HEK293T (cell line): ENCODE results near the gene KLHDC7B.
"Not testable (repeated sequence)": the region's sequence is repeated elsewhere in the genome, so short reads cannot be mapped to it uniquely, and the experiment has no call there.

Source experiments
- CTCF ChIA-PET: fragments of 350-600 bp; formaldehyde crosslinking; extraction: SDS; loops from one replicate; lab custom pipeline; 2021; ENCODE audit warnings: antibody characterized with exemption, inconsistent platforms; lab: Yijun Ruan, JAX
- POLR2A ChIA-PET: fragments of 350-600 bp; formaldehyde crosslinking; extraction: SDS; loops from one replicate; lab custom pipeline; 2020; ENCODE audit warnings: antibody characterized with exemption, inconsistent platforms; lab: Yijun Ruan, JAX
- DNase-seq: peaks from one replicate; pipeline ENCODE4 v3.0.0; 2012; ENCODE audit warnings: mixed read lengths; ENCODE audit errors: extremely low spot score
- ARNT ChIP-seq: fragments of 450-650 bp; IDR thresholded peaks from 2 replicates; pipeline ENCODE4 v1.6.1; 2017; ENCODE audit warnings: mild to moderate bottlenecking
- BHLHE40 ChIP-seq: fragments of 450-650 bp; IDR thresholded peaks from 2 replicates; pipeline ENCODE4 v1.6.1; 2016; ENCODE audit warnings: mild to moderate bottlenecking, moderate library complexity, borderline replicate concordance
- CTBP1 ChIP-seq: fragments of 450-650 bp; IDR thresholded peaks from 2 replicates; pipeline ENCODE4 v1.6.1; 2016; ENCODE audit warnings: borderline replicate concordance
- ELF4 ChIP-seq: fragments of 450-650 bp; IDR thresholded peaks from 2 replicates; pipeline ENCODE4 v1.6.1; 2017; ENCODE audit warnings: antibody characterized with exemption
- FOXA1 ChIP-seq: fragments of 450-650 bp; IDR thresholded peaks from 2 replicates; pipeline ENCODE4 v1.6.1; 2016; ENCODE audit warnings: mild to moderate bottlenecking
- FOXK2 ChIP-seq: fragments of 450-650 bp; IDR thresholded peaks from 2 replicates; pipeline ENCODE4 v1.6.1; 2016; ENCODE audit warnings: mild to moderate bottlenecking
- FOXM1 ChIP-seq: fragments of 450-650 bp; IDR thresholded peaks from 2 replicates; pipeline ENCODE4 v1.6.1; 2017; ENCODE audit warnings: mild to moderate bottlenecking, borderline replicate concordance
- HDGF ChIP-seq: fragments of 450-650 bp; IDR thresholded peaks from 2 replicates; pipeline ENCODE4 v1.6.1; 2017; ENCODE audit warnings: antibody characterized with exemption, borderline replicate concordance
- L3MBTL2 ChIP-seq: fragments of 450-650 bp; conservative IDR thresholded peaks from 2 replicates; pipeline ENCODE4 v1.6.1; 2016; ENCODE audit warnings: mild to moderate bottlenecking
- LEF1 ChIP-seq: fragments of 450-650 bp; IDR thresholded peaks from 2 replicates; pipeline ENCODE4 v1.6.1; 2017; ENCODE audit warnings: mild to moderate bottlenecking, borderline replicate concordance
- NFRKB ChIP-seq: fragments of 450-650 bp; IDR thresholded peaks from 2 replicates; pipeline ENCODE4 v1.6.1; 2016; ENCODE audit warnings: mild to moderate bottlenecking, moderate library complexity
- PKNOX1 ChIP-seq: fragments of 450-650 bp; IDR thresholded peaks from 2 replicates; pipeline ENCODE4 v1.6.1; 2016
- SP1 ChIP-seq: fragments of 450-650 bp; IDR thresholded peaks from 2 replicates; pipeline ENCODE4 v1.6.1; 2017
- SUZ12 ChIP-seq: fragments of 450-650 bp; IDR thresholded peaks from 2 replicates; pipeline ENCODE4 v1.6.1; 2016; ENCODE audit warnings: mild to moderate bottlenecking
- TARDBP ChIP-seq: fragments of 450-650 bp; IDR thresholded peaks from 2 replicates; pipeline ENCODE4 v1.6.1; 2016
- ZNF384 ChIP-seq: fragments of 450-650 bp; IDR thresholded peaks from 2 replicates; pipeline ENCODE4 v1.6.1; 2016

Gene KLHDC7B

GRCh38 chr22:50530877-50531545, 14.7 kb upstream of the KLHDC7B start:
- no peak for TF ChIP-seq FOXM1
- no peak for TF ChIP-seq SUZ12
- TF ChIP-seq ZNF384 = no peak
- no peak for TF ChIP-seq ELF4
- no peak for TF ChIP-seq LEF1
- ChIA-PET CTCF (no interaction called here), POLR2A (no interaction called here)
- DNase-seq = no peak

GRCh38 chr22:50531546-50531961, 14.1 kb upstream of the KLHDC7B start:
- no peak for DNase-seq
- TF ChIP-seq FOXA1 (no peak), L3MBTL2 (no peak), BHLHE40 (no peak), TARDBP (no peak), HDGF (no peak), SUZ12 (no peak), FOXK2 (no peak), SP1 (no peak), NFRKB (no peak), LEF1 (no peak), FOXM1 (no peak), ARNT (no peak), ELF4 (no peak)
- CTCF ChIA-PET = no interaction called here
- POLR2A ChIA-PET = no interaction called here

- TF ChIP-seq FOXK2 (no peak), CTBP1 (no peak), PKNOX1 (no peak), ZNF384 (no peak), FOXM1 (no peak), SUZ12 (no peak), LEF1 (no peak), ARNT (no peak), NFRKB (no peak)
- POLR2A ChIA-PET = no interaction called here
- CTCF ChIA-PET = no interaction called here
- DNase-seq = no peak
Measured at GRCh38 chr22:50531962-50532674, 13.6 kb upstream of the KLHDC7B start.

- CTCF ChIA-PET = interaction anchor here (0.9 kb wide), 1 partner anchor 30 kb away, joined by 3 read pairs; no protein-coding TSS in a partner anchor
- TF ChIP-seq FOXM1 = no peak
- no peak for TF ChIP-seq TARDBP
- no peak for TF ChIP-seq ELF4
- TF ChIP-seq NFRKB = no peak
- no peak for TF ChIP-seq PKNOX1
- no peak for TF ChIP-seq LEF1
- TF ChIP-seq L3MBTL2 = no peak
- no peak for TF ChIP-seq FOXK2
- no peak for TF ChIP-seq ZNF384
- no peak for TF ChIP-seq FOXA1
- no peak for TF ChIP-seq SP1
Measured at GRCh38 chr22:50532824-50533796, 12.6 kb upstream of the KLHDC7B start.

GRCh38 chr22:50533856-50534711, 11.6 kb upstream of the KLHDC7B start:
- DNase-seq = not testable (repeated sequence)
- CTCF ChIA-PET = interaction anchor here (0.9 to 2.2 kb wide), 2 partner anchors 8 to 29 kb away, joined by 3 to 10 read pairs; partner anchors contain the start of gene SCO2
- POLR2A ChIA-PET = interaction anchor here (1.3 to 7.3 kb wide), 2 partner anchors 9 to 29 kb away, joined by 3 to 49 read pairs; partner anchors contain the start of genes SCO2 and SYCE3
- peak; percentile 57; the same call in 1 of the 2 replicates for TF ChIP-seq PKNOX1

More at GRCh38 chr22:50532824-50533796, 12.6 kb upstream of the KLHDC7B start:
- POLR2A ChIA-PET = interaction anchor here (1.3 kb wide), 1 partner anchor 30 kb away, joined by 3 read pairs; the partner anchor contains the start of gene SYCE3
- DNase-seq = no peak
